Endodermal cell (in vitro differentiated cells): ENCODE measurements around the gene PIN1. TPM values are rescaled to one million over a fixed set of nuclear protein-coding genes. Genes with fewer than 3 reads are reported as not detected.
A peak's percentile ranks its signal among the peaks of the same experiment; 100 is the strongest.

Experiments
- DNase-seq: peaks from one replicate; pipeline ENCODE4 v3.0.0-alpha.2; 2017
- H3K27ac ChIP-seq: 2 replicates; pipeline ENCODE4 v1.5.1; 2013; ENCODE audit warnings: mild to moderate bottlenecking, low read depth, low read length, moderate library complexity
- H3K27me3 ChIP-seq: 2 replicates; pipeline ENCODE4 v1.6.1; 2013; ENCODE audit warnings: mild to moderate bottlenecking, low read length, moderate library complexity; ENCODE audit not compliant: insufficient read depth, control insufficient read depth, poor library complexity, severe bottlenecking
- H3K36me3 ChIP-seq: 2 replicates; pipeline ENCODE4 v1.7.0; 2013; ENCODE audit warnings: mild to moderate bottlenecking, low read length, moderate library complexity; ENCODE audit not compliant: control insufficient read depth, insufficient read depth
- H3K4me1 ChIP-seq: one replicate; pipeline ENCODE4 v1.7.0; 2013; ENCODE audit warnings: low read length; ENCODE audit not compliant: control insufficient read depth, insufficient read depth
- H3K4me3 ChIP-seq: 2 replicates; pipeline ENCODE4 v1.5.1; 2013; ENCODE audit warnings: mild to moderate bottlenecking, low read length, moderate library complexity
- H3K9ac ChIP-seq: 2 replicates; pipeline ENCODE4 v1.6.1; 2013; ENCODE audit warnings: mild to moderate bottlenecking, low read length, moderate library complexity; ENCODE audit not compliant: poor library complexity, severe bottlenecking; ENCODE audit errors: extremely low read depth
- H3K9me3 ChIP-seq: 2 replicates; pipeline ENCODE4 v1.6.1; 2013; ENCODE audit warnings: mild to moderate bottlenecking, low read length, moderate library complexity; ENCODE audit not compliant: control insufficient read depth
- H3K27ac Mint-ChIP-seq: 2 replicates; pipeline ENCODE4 v1.8.0; 2020; ENCODE audit warnings: mixed read lengths
- H3K27me3 Mint-ChIP-seq: 2 replicates; pipeline ENCODE4 v1.8.0; 2021; ENCODE audit warnings: mild to moderate bottlenecking, mixed read lengths; ENCODE audit not compliant: insufficient read depth
- H3K36me3 Mint-ChIP-seq: 2 replicates; pipeline ENCODE4 v1.8.0; 2020; ENCODE audit warnings: low read depth, mixed read lengths
- H3K4me1 Mint-ChIP-seq: 2 replicates; pipeline ENCODE4 v1.8.0; 2020; ENCODE audit warnings: mixed read lengths
- H3K4me3 Mint-ChIP-seq: 2 replicates; pipeline ENCODE4 v1.8.0; 2020; ENCODE audit warnings: mild to moderate bottlenecking, moderate library complexity, mixed read lengths
- H3K9me3 Mint-ChIP-seq: 2 replicates; pipeline ENCODE4 v1.8.0; 2020; ENCODE audit warnings: mild to moderate bottlenecking, mixed read lengths
- WGBS, 2 experiments: methylation state at CpG; one replicate each; pipeline versions ENCODE4 v1.1.5 to v1.1.7; 2013; ENCODE audit warnings: missing lambda C conversion rate in 2 of 2, mixed read lengths in 1 of 2; ENCODE audit not compliant: insufficient coverage in 1 of 2, insufficient read length in 1 of 2; 5-methylcytosine and 5-hydroxymethylcytosine counted together
- total RNA-seq, 2 donors: library from RNA; stranded (reverse); fragmentation: NEBNext Ultra II Directional in 1 of 2; extraction: Animal tissue kit (Norgen Biotek cat#: 25700) in 1 of 2; gene quantifications; 2 replicates in 1 of 2; 3 replicates in 1 of 2; pipeline ENCODE4 v1.2.1, GENCODE V29; 2021
- TF ChIP-seq, protein P1 (sequence below): fragments of 200-600 bp; sonication (generic); conservative IDR thresholded peaks from 2 replicates; pipeline ENCODE4 v1.5.0; 2021; ENCODE audit warnings: antibody characterized with exemption, mild to moderate bottlenecking

The PIN1 gene
- total RNA-seq, 2 donors from 2014 or later = 92.4 to 101 TPM

DNA sequence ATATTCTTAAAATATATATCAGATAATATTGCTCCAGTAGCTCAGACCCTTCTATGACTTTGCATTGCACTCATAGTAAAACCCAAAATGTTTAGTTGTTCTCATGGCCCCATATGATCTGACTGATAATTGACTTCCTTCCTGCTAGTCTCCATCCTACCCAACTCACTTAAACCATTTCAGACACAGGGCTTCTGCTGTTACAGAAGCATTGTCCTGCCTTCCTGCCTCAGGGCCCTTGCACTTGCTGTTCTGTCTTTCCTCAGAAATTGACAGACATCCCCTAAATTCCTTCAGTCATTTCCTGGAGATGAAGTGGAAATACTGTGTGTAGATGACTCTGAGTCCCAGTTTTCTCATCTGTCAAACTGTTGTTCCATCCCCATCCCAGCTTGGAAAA lies 36.0 kb upstream of the PIN1 start:
- Mint-ChIP-seq H3K4me1 (no peaks in the 10 kb centered on the region), H3K27ac (no peak overlapping the region)

DNA sequence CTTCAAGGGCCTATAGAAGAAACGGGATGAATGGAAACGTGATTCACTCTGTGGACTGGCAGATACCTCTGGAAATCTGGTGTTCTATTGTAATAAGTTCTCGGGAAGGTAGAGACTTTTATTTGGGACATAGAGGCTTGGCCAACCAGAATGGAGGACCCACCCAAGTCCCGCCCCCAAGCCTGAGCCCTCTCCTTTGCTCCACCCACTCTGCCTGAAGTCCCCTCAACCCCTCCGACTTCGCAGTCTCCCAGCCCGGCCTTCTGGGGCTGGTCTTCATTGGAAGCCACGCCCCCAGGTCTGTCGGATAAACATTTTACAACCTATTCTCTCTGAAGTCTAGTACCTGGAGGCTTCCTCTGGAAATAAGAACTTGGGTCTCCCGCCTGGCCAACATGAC lies 33.1 kb upstream of the PIN1 start:
- peak; percentile 69 for DNase-seq
- Histone ChIP-seq H3K9me3 (no peaks in the 10 kb centered on the region), H3K9ac (no peak overlapping the region), H3K36me3 (peaks cover 12% of the 10 kb centered on the region), H3K4me1 (no peaks in the 10 kb centered on the region), H3K27ac (no peak overlapping the region), H3K4me3 (no peak overlapping the region), H3K27me3 (no peaks in the 10 kb centered on the region)
- Mint-ChIP-seq H3K27me3 (no peaks in the 10 kb centered on the region), H3K27ac (no peak overlapping the region), H3K4me1 (no peaks in the 10 kb centered on the region), H3K9me3 (peaks cover 5% of the 10 kb centered on the region), H3K4me3 (no peak overlapping the region), H3K36me3 (peaks cover 28% of the 10 kb centered on the region)
- WGBS, 2 experiments = 92 to 93% methylated on average over 6 to 10 of the region's 10 CpGs
- TF ChIP-seq, protein P1, sequence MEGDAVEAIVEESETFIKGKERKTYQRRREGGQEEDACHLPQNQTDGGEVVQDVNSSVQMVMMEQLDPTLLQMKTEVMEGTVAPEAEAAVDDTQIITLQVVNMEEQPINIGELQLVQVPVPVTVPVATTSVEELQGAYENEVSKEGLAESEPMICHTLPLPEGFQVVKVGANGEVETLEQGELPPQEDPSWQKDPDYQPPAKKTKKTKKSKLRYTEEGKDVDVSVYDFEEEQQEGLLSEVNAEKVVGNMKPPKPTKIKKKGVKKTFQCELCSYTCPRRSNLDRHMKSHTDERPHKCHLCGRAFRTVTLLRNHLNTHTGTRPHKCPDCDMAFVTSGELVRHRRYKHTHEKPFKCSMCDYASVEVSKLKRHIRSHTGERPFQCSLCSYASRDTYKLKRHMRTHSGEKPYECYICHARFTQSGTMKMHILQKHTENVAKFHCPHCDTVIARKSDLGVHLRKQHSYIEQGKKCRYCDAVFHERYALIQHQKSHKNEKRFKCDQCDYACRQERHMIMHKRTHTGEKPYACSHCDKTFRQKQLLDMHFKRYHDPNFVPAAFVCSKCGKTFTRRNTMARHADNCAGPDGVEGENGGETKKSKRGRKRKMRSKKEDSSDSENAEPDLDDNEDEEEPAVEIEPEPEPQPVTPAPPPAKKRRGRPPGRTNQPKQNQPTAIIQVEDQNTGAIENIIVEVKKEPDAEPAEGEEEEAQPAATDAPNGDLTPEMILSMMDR = no peak

More for the DNA sequence above, 36.0 kb upstream of the PIN1 start:
- Histone ChIP-seq H3K27me3 (no peaks in the 10 kb centered on the region), H3K9ac (no peak overlapping the region), H3K36me3 (peaks cover 8% of the 10 kb centered on the region), H3K4me1 (no peaks in the 10 kb centered on the region), H3K27ac (no peak overlapping the region), H3K4me3 (no peak overlapping the region), H3K9me3 (no peaks in the 10 kb centered on the region)
- TF ChIP-seq, protein P1 = no peak
- H3K9me3 Mint-ChIP-seq = peaks cover 5% of the 10 kb centered on the region
- no peak overlapping the region for H3K4me3 Mint-ChIP-seq
- peaks cover 17% of the 10 kb centered on the region for H3K36me3 Mint-ChIP-seq
- no peaks in the 10 kb centered on the region for H3K27me3 Mint-ChIP-seq
- DNase-seq = no peak

DNA sequence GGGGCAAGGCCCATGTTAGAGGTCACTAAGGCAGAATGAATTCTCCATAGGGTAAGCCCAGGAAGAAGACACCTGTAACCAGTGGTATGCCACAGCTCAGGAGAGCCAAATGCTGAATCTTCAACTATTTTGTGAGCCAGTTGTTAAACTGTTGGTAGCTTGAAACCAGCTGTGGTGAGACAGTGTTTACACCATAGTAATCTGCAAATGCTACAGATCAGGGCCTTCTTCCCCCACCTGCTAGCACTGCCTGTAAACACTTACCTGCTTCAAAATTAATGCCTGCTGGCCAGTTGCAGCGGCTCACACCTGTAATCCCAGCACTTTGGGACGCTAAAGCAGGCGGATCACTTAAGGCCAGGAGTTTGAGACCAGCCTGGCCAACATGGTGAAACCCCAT lies 28.3 kb upstream of the PIN1 start:
- H3K36me3 ChIP-seq = peaks cover 46% of the 10 kb centered on the region

More for the DNA sequence above, 28.3 kb upstream of the PIN1 start:
- Mint-ChIP-seq H3K36me3 (peaks cover 54% of the 10 kb centered on the region), H3K27me3 (no peaks in the 10 kb centered on the region), H3K9me3 (peaks cover 2% of the 10 kb centered on the region), H3K27ac (no peak overlapping the region), H3K4me3 (no peak overlapping the region), H3K4me1 (no peaks in the 10 kb centered on the region)
- H3K27me3 ChIP-seq = no peaks in the 10 kb centered on the region
- H3K9ac ChIP-seq = no peak overlapping the region
- 80 to 90% methylated on average over 1 to 3 of the region's 3 CpGs for WGBS, 2 experiments
- H3K9me3 ChIP-seq = no peaks in the 10 kb centered on the region
- H3K4me3 ChIP-seq = no peak overlapping the region
- TF ChIP-seq, protein P1 = no peak
- DNase-seq = no peak
- no peaks in the 10 kb centered on the region for H3K4me1 ChIP-seq
- no peak overlapping the region for H3K27ac ChIP-seq
